Brain microvascular endothelial cell (primary cell): ENCODE measurements around the gene GTF3C1.

Source experiments
- DNase-seq: peaks from one replicate; pipeline ENCODE4 v3.0.0-alpha.2; 2020
- H3K27ac ChIP-seq: fragments of 250-450 bp; sonication (Bioruptor Pico); 2 replicates; pipeline ENCODE4 v1.5.1; 2020; ENCODE audit warnings: mild to moderate bottlenecking, moderate library complexity
- H3K27me3 ChIP-seq: fragments of 250-450 bp; sonication (Bioruptor Pico); replicated peaks from 2 replicates; pipeline ENCODE4 v1.5.1; 2020; ENCODE audit warnings: mild to moderate bottlenecking
- H3K36me3 ChIP-seq: fragments of 250-450 bp; sonication (Bioruptor Pico); replicated peaks from 2 replicates; pipeline ENCODE4 v1.5.1; 2020; ENCODE audit warnings: mild to moderate bottlenecking
- H3K4me3 ChIP-seq: 2 replicates; pipeline ENCODE4 v1.5.1; 2011; ENCODE audit warnings: low read depth, mild to moderate bottlenecking, control low read depth, low read length, moderate library complexity
- CTCF ChIP-seq: IDR thresholded peaks from 2 replicates; pipeline ENCODE4 v1.5.1; 2011; ENCODE audit warnings: low read depth, mild to moderate bottlenecking, moderate library complexity, low read length, control low read depth, inconsistent platforms; ENCODE audit errors: missing control alignments
- in situ Hi-C: cut with HindIII; loops from 2 replicates; pipeline ENCODE4 v1.10.0; 2017; ENCODE audit warnings: low sequenced_read_pairs, low pct_ligation_motif_present

Gene GTF3C1

GRCh38 chr16:27506771-27507170 is 42.9 kb downstream of the GTF3C1 start:
- DNase-seq: no peak
- no peak for TF ChIP-seq CTCF
- H3K4me3 ChIP-seq: no peak overlapping the region
- in situ Hi-C loops: no loop called here
- no peaks in the 10 kb centered on the region for H3K27me3 ChIP-seq
- no peak overlapping the region for H3K27ac ChIP-seq
- peaks cover 90% of the 10 kb centered on the region for H3K36me3 ChIP-seq

GRCh38 chr16:27505297-27506236 is 44.1 kb downstream of the GTF3C1 start:
- Histone ChIP-seq H3K27ac (no peak overlapping the region), H3K27me3 (no peaks in the 10 kb centered on the region), H3K36me3 (peaks cover 92% of the 10 kb centered on the region), H3K4me3 (no peak overlapping the region)
- no peak for DNase-seq
- no peak for TF ChIP-seq CTCF
- in situ Hi-C loops: no loop called here

GRCh38 chr16:27503662-27504061 is 46.1 kb downstream of the GTF3C1 start:
- Histone ChIP-seq H3K27me3 (no peaks in the 10 kb centered on the region), H3K4me3 (no peak overlapping the region), H3K36me3 (peaks cover 96% of the 10 kb centered on the region), H3K27ac (no peak overlapping the region)
- DNase-seq: no peak
- in situ Hi-C loops: no loop called here
- TF ChIP-seq CTCF: no peak

GRCh38 chr16:27500801-27501200 is 48.9 kb downstream of the GTF3C1 start:
- H3K27ac ChIP-seq: no peak overlapping the region
- peaks cover 94% of the 10 kb centered on the region for H3K36me3 ChIP-seq
- TF ChIP-seq CTCF: no peak
- no peak overlapping the region for H3K4me3 ChIP-seq
- in situ Hi-C loops: no loop called here
- no peaks in the 10 kb centered on the region for H3K27me3 ChIP-seq
- DNase-seq: no peak

- no peak for DNase-seq
- H3K27ac ChIP-seq: no peak overlapping the region
- no peaks in the 10 kb centered on the region for H3K27me3 ChIP-seq
- no peak for TF ChIP-seq CTCF
- H3K4me3 ChIP-seq: no peak overlapping the region
- peaks cover 91% of the 10 kb centered on the region for H3K36me3 ChIP-seq
- in situ Hi-C loops: no loop called here
Measured at GRCh38 chr16:27499659-27500055, 50.1 kb downstream of the GTF3C1 start.
